Naive thymus-derived CD4-positive, alpha-beta T cell (primary cell): Measurements from ENCODE around the gene PLOD2. TPM values are rescaled to one million over a fixed set of nuclear protein-coding genes. Genes with fewer than 3 reads are reported as not detected.
A peak's percentile ranks its signal among the peaks of the same experiment; 100 is the strongest.

ENCODE experiments used
- ATAC-seq: fragments of 150-1000 bp; cut with Tn5 transposase; 2 replicates; pipeline ENCODE4 v1.10.0; 2021; ENCODE audit warnings: mild to moderate bottlenecking, moderate library complexity
- CTCF ChIA-PET: fragments of 350-600 bp; sonication (Branson Sonifier 250); formaldehyde crosslinking; loops from one replicate; lab custom pipeline; 2021; ENCODE audit warnings: antibody characterized with exemption; lab: Charles Lee
- POLR2A ChIA-PET: fragments of 350-600 bp; sonication (Branson Sonifier 250); formaldehyde crosslinking; loops from one replicate; lab custom pipeline; 2021; ENCODE audit warnings: antibody characterized with exemption, inconsistent platforms; lab: Charles Lee
- DNase-seq, 9 donors: peaks; one replicate each; pipeline versions ENCODE4 v3.0.0 to v3.0.0-alpha.2; 2020 to 2022; ENCODE audit warnings: mixed read lengths in 1 of 9
- H3K27ac ChIP-seq: one replicate; pipeline ENCODE4 v1.7.0; 2013; ENCODE audit warnings: mild to moderate bottlenecking, low read depth, low read length, moderate library complexity
- H3K27me3 ChIP-seq, 2 donors: one replicate each; pipeline ENCODE4 v1.7.0; 2013; ENCODE audit warnings: low read length in 2 of 2, mild to moderate bottlenecking in 2 of 2, moderate library complexity in 2 of 2; ENCODE audit not compliant: control insufficient read depth in 2 of 2, insufficient read depth in 2 of 2
- H3K36me3 ChIP-seq, 3 experiments: 1 replicate in 2 of 3; 2 replicates in 1 of 3; pipeline ENCODE4 v1.7.0; 2013; ENCODE audit warnings: low read length in 3 of 3, mild to moderate bottlenecking in 3 of 3, moderate library complexity in 1 of 3; ENCODE audit not compliant: insufficient read depth in 3 of 3, control insufficient read depth in 2 of 3
- H3K4me1 ChIP-seq, 2 donors: one replicate each; pipeline ENCODE4 v1.7.0; 2013; ENCODE audit warnings: low read length in 2 of 2, mild to moderate bottlenecking in 2 of 2, moderate library complexity in 1 of 2; ENCODE audit not compliant: control insufficient read depth in 2 of 2, insufficient read depth in 2 of 2
- H3K4me3 ChIP-seq: 2 replicates; pipeline ENCODE4 v1.7.0; 2013; ENCODE audit warnings: mild to moderate bottlenecking, low read length
- H3K9me3 ChIP-seq, 3 experiments: 1 replicate in 2 of 3; 2 replicates in 1 of 3; pipeline ENCODE4 v1.7.0; 2013; ENCODE audit warnings: low read length in 3 of 3; ENCODE audit not compliant: control insufficient read depth in 2 of 3
- H3K27ac Mint-ChIP-seq, 9 donors: one replicate each; pipeline ENCODE4 v1.8.0; 2020 to 2022; ENCODE audit warnings: mixed read lengths in 9 of 9, mild to moderate bottlenecking in 8 of 9, moderate library complexity in 5 of 9, inconsistent platforms in 2 of 9
- H3K27me3 Mint-ChIP-seq, 5 donors: one replicate each; pipeline ENCODE4 v1.8.0; 2021 to 2022; ENCODE audit warnings: mixed read lengths in 5 of 5, mild to moderate bottlenecking in 1 of 5
- H3K36me3 Mint-ChIP-seq, 5 donors: one replicate each; pipeline ENCODE4 v1.8.0; 2020 to 2022; ENCODE audit warnings: mixed read lengths in 5 of 5, mild to moderate bottlenecking in 3 of 5, inconsistent platforms in 1 of 5
- H3K4me1 Mint-ChIP-seq, 7 donors: one replicate each; pipeline ENCODE4 v1.8.0; 2020 to 2022; ENCODE audit warnings: mixed read lengths in 7 of 7, mild to moderate bottlenecking in 3 of 7, inconsistent platforms in 1 of 7
- H3K4me3 Mint-ChIP-seq, 10 donors: one replicate each; pipeline ENCODE4 v1.8.0; 2020 to 2022; ENCODE audit warnings: mild to moderate bottlenecking in 10 of 10, mixed read lengths in 10 of 10, moderate library complexity in 6 of 10, inconsistent platforms in 2 of 10
- H3K9me3 Mint-ChIP-seq, 11 donors: one replicate each; pipeline ENCODE4 v1.8.0; 2020 to 2022; ENCODE audit warnings: mixed read lengths in 11 of 11, mild to moderate bottlenecking in 4 of 11, inconsistent platforms in 1 of 11, moderate library complexity in 1 of 11
- intact Hi-C, 2 donors: fragments of 100-400 bp; cut with micrococcal nuclease; formaldehyde crosslinking; loops; one replicate each; pipeline ENCODE4 v1.15.1; 2023
- polyA plus RNA-seq, 2 donors: library from polyadenylated mRNA; unstranded; fragments of 300-500 nt; fragmentation: Illumina TruSeq; gene quantifications; one replicate each; pipeline ENCODE4 v1.2.3, GENCODE V29; 2021
- total RNA-seq, 6 experiments: library from RNA in 5 of 6; stranded (reverse) in 5 of 6; gene quantifications; 1 replicate in 5 of 6; 2 replicates in 1 of 6; pipeline ENCODE4 v1.2.3 and lab custom pipeline; 2021 to 2026

PLOD2 gene
- total and polyA plus RNA-seq, 7 experiments from 2014 or later, result 0.34 to 1.4 TPM; not detected in 5

DNA sequence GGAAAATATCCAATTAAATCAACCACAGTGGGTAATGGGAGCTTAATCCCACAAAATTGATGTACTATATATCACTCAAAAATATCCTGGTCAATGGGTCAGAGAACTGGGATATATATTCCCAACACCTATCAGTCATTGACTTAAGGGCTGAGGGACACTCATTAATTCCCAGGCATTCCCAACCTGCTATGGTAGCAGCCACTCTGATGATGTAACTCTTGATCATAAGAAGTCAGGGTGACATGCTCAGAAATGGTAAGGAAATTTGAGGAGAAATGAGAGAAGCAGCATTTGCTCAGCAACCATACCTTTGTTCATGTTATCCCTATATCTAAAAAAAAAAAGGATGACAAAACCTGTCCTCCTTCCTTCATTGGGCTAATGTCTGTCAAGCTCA lies 3.1 kb upstream of the PLOD2 start:
- Mint-ChIP-seq H3K27ac (no peak overlapping the region), H3K27me3 (peaks cover 38 to 50% (median 49%) of the 10 kb centered on the region in 5 donors), H3K4me1 (peaks cover 0 to 21% (median 19%) of the 10 kb centered on the region in 7 donors), H3K4me3 (no peak overlapping the region), H3K9me3 (peaks cover 0 to 6% (median 3%) of the 10 kb centered on the region in 11 donors), H3K36me3 (peaks cover 0 to 5% (median 2%) of the 10 kb centered on the region in 5 donors)
- no peaks in the 10 kb centered on the region for H3K4me1 ChIP-seq
- POLR2A ChIA-PET, result no interaction called here
- H3K9me3 ChIP-seq, result no peaks in the 10 kb centered on the region
- ATAC-seq (no peak), DNase-seq (no peak)
- H3K27me3 ChIP-seq, result no peaks in the 10 kb centered on the region
- no peak overlapping the region for H3K4me3 ChIP-seq
- H3K27ac ChIP-seq, result no peak overlapping the region
- intact Hi-C loops, result no loop called here
- CTCF ChIA-PET, result no interaction called here
- no peaks in the 10 kb centered on the region for H3K36me3 ChIP-seq

DNA sequence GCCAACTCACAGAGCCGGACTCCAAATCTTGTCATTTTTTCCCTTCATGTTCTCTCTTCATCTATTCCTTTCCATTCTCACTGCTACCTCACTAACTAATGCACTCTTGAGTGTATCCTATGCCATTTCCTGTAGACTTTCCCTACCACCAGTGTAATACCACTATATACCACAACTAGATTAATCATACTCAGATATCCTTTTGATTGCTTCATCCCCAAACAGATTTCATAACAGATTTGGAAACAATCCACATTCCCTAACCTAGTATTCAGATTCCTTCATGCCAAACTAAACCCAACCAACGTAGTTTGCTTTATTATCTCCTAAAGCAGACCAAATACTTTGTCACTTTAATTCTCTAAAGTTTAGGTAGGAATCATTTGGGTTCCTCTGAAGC lies 2.6 kb upstream of the PLOD2 start:
- no peak overlapping the region for H3K4me3 Mint-ChIP-seq
- H3K4me1 ChIP-seq, result no peaks in the 10 kb centered on the region
- no peaks in the 10 kb centered on the region for H3K36me3 ChIP-seq
- no peak overlapping the region for H3K27ac ChIP-seq
- H3K4me3 ChIP-seq, result no peak overlapping the region
- ATAC-seq (no peak), DNase-seq (no peak)
- H3K27me3 Mint-ChIP-seq, result peaks cover 43 to 55% (median 53%) of the 10 kb centered on the region in 5 donors
- peaks cover 0 to 5% (median 2%) of the 10 kb centered on the region in 5 donors for H3K36me3 Mint-ChIP-seq
- no peaks in the 10 kb centered on the region for H3K27me3 ChIP-seq
- no peaks in the 10 kb centered on the region for H3K9me3 ChIP-seq
- peaks cover 0 to 21% (median 19%) of the 10 kb centered on the region in 7 donors for H3K4me1 Mint-ChIP-seq
- ChIA-PET CTCF (no interaction called here), POLR2A (no interaction called here)
- H3K27ac Mint-ChIP-seq, result no peak overlapping the region
- intact Hi-C loops, result no loop called here
- H3K9me3 Mint-ChIP-seq, result peaks cover 0 to 6% (median 3%) of the 10 kb centered on the region in 11 donors

GRCh38 chr3:146162561-146162960 lies 1.6 kb upstream of the PLOD2 start:
- Histone ChIP-seq H3K27me3 (no peaks in the 10 kb centered on the region), H3K9me3 (no peaks in the 10 kb centered on the region), H3K4me3 (no peak overlapping the region), H3K4me1 (no peaks in the 10 kb centered on the region), H3K27ac (no peak overlapping the region), H3K36me3 (no peaks in the 10 kb centered on the region)
- H3K27me3 Mint-ChIP-seq, result peaks cover 44 to 62% (median 54%) of the 10 kb centered on the region in 5 donors
- peak overlapping the region in 5 of 10 donors; percentile 8 to 58 (median 26) for H3K4me3 Mint-ChIP-seq
- H3K4me1 Mint-ChIP-seq, result peaks cover 0 to 21% (median 19%) of the 10 kb centered on the region in 7 donors
- ATAC-seq (no peak), DNase-seq (no peak)
- POLR2A ChIA-PET, result no interaction called here
- no peak overlapping the region for H3K27ac Mint-ChIP-seq
- CTCF ChIA-PET, result no interaction called here
- H3K9me3 Mint-ChIP-seq, result peaks cover 0 to 6% (median 3%) of the 10 kb centered on the region in 11 donors
- peaks cover 0 to 5% (median 2%) of the 10 kb centered on the region in 5 donors for H3K36me3 Mint-ChIP-seq
- intact Hi-C loops, result no loop called here

DNA sequence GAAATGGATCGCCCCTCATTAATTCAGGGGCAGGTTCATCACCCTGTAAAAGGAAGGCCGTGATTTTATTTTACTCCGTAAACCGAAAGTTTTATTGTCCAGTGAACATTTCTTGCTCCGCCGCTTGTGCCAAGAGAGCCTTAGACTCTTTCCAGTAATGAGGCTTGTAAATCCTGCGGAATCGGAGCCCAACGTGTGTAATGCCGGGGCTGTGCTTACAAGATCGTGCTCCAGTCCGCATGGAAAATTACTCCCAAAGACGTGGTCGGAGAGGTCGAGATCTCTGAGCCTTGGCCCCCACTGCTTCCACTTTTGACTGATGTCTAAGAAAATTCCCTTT lies 649 bp upstream of the PLOD2 start:
- Histone ChIP-seq H3K4me3 (no peak overlapping the region), H3K9me3 (no peaks in the 10 kb centered on the region), H3K27me3 (no peaks in the 10 kb centered on the region), H3K27ac (no peak overlapping the region), H3K36me3 (no peaks in the 10 kb centered on the region), H3K4me1 (no peaks in the 10 kb centered on the region)
- Mint-ChIP-seq H3K9me3 (peaks cover 0 to 6% (median 3%) of the 10 kb centered on the region in 11 donors), H3K36me3 (peaks cover 0 to 5% (median 2%) of the 10 kb centered on the region in 5 donors), H3K27me3 (peaks cover 46 to 71% (median 62%) of the 10 kb centered on the region in 5 donors), H3K27ac (no peak overlapping the region), H3K4me1 (peaks cover 0 to 21% (median 19%) of the 10 kb centered on the region in 7 donors), H3K4me3 (peak overlapping the region in 9 of 10 donors; percentile 13 to 74 (median 40))
- ATAC-seq, result no peak
- ChIA-PET CTCF (no interaction called here), POLR2A (no interaction called here)
- intact Hi-C loops, result no loop called here
- no peak for DNase-seq

DNA sequence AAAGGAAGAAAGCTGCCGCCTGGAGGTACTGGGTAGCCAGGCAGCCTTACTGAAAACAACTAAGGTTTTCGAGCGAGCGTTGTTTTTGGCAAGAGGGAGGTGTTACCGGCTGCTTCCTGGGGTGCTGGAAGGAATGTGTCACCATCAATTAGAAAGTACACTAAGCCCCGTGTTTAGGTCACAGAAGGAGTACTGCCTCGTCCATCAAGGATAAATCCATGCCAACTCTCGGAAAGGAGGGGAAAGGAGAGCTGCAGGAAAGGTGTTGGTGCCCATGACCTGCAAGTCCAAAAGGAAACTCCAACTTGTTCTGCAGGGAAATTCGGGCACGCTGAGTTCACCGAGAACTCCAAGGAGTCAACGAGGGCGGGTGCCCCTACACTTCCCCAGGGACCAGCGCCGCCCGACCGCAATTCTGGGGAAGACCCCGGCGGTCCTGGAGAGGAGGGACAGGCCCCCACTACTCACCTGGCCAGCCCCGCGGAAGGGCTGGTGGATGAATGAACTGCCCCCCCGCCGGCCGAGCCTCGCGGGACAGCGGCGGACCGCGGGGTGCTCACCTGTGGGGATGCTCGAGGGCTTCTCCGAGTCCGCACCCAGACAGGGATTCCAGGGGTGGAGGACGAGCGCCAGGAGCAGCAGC lies 542 bp downstream of the PLOD2 start:
- CTCF ChIA-PET, result interaction anchor here (0.5 to 0.8 kb wide), 2 partner anchors 11 to 29 kb away, joined by 3 read pairs; no protein-coding TSS in a partner anchor
- Histone ChIP-seq H3K9me3 (no peaks in the 10 kb centered on the region), H3K4me3 (no peak overlapping the region), H3K27ac (no peak overlapping the region), H3K4me1 (no peaks in the 10 kb centered on the region), H3K27me3 (no peaks in the 10 kb centered on the region), H3K36me3 (no peaks in the 10 kb centered on the region)
- Mint-ChIP-seq H3K27me3 (peaks cover 50 to 69% (median 59%) of the 10 kb centered on the region in 5 donors), H3K4me3 (peak overlapping the region; percentile 43 to 74 (median 64)), H3K9me3 (peaks cover 0 to 6% (median 3%) of the 10 kb centered on the region in 11 donors), H3K4me1 (peaks cover 0 to 21% (median 19%) of the 10 kb centered on the region in 7 donors), H3K27ac (no peak overlapping the region), H3K36me3 (peaks cover 0 to 5% (median 2%) of the 10 kb centered on the region in 5 donors)
- POLR2A ChIA-PET, result no interaction called here
- DNase-seq, result peak in 2 of 9 donors; percentile 5 to 20
- intact Hi-C loops, result no loop called here
- ATAC-seq, result peak; percentile 8

DNA sequence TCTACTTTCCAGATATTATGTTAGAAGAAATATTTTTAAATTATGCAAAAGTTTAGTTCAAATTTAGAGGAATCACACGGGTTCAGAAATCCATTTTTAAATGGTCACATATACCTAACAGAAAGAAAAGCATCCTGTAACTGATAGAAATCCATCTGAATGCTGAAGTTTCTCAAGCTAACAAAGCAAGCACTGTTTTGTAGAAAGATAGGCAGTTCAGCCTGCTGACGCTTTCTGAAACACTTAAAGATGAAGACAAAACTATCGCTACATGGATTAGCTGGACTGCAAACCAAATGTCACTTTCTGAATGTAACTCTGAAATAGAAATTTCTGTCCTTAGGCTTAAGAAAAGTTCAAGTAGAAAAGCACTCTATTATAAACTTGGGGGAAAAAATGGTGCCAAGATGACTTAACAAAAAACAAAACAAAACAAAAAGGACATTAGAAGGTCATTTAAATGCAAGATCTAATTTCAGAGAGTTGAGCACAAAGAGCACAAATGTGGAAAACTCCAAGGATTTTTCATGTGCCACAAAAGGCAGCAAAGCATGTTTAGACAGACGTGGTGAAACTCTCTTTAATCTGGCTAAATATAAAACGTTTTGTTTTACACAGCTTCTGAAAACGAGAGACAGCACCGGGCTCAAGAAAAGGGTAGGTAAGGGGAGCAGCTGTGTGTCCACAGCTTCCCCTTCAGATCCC lies 1.2 kb downstream of the PLOD2 start:
- Mint-ChIP-seq H3K9me3 (peaks cover 0 to 6% (median 3%) of the 10 kb centered on the region in 11 donors), H3K27me3 (peaks cover 48 to 62% (median 52%) of the 10 kb centered on the region in 5 donors), H3K4me3 (peak overlapping the region in 8 of 10 donors; percentile 55 to 74 (median 69)), H3K27ac (no peak overlapping the region), H3K4me1 (peaks cover 0 to 21% (median 19%) of the 10 kb centered on the region in 7 donors), H3K36me3 (peaks cover 0 to 5% (median 2%) of the 10 kb centered on the region in 5 donors)
- POLR2A ChIA-PET, result no interaction called here
- Histone ChIP-seq H3K9me3 (no peaks in the 10 kb centered on the region), H3K27ac (no peak overlapping the region), H3K27me3 (no peaks in the 10 kb centered on the region), H3K4me3 (no peak overlapping the region), H3K4me1 (no peaks in the 10 kb centered on the region), H3K36me3 (no peaks in the 10 kb centered on the region)
- no peak for DNase-seq
- intact Hi-C loops, result no loop called here
- CTCF ChIA-PET, result interaction anchor here (0.5 kb wide), 1 partner anchor 12 kb away, joined by 3 read pairs; no protein-coding TSS in a partner anchor
- ATAC-seq, result no peak
